Activated T-cell treated with anti-CD3 and anti-CD28 coated beads, Interleukin-2, amount 50 U/mL, for 24 hours (primary cell): ENCODE data around the gene AZI2.

Experiments used
- DNase-seq: peaks from one replicate; pipeline ENCODE4 v3.0.0-alpha.2; 2020
- H3K27ac Mint-ChIP-seq: 2 replicates; pipeline ENCODE4 v1.8.0; 2020; ENCODE audit warnings: mild to moderate bottlenecking, mixed read lengths
- H3K27me3 Mint-ChIP-seq: 2 replicates; pipeline ENCODE4 v1.8.0; 2020; ENCODE audit warnings: mixed read lengths
- H3K36me3 Mint-ChIP-seq: 2 replicates; pipeline ENCODE4 v1.8.0; 2020; ENCODE audit warnings: low read depth, mixed read lengths
- H3K4me1 Mint-ChIP-seq: 2 replicates; pipeline ENCODE4 v1.8.0; 2020; ENCODE audit warnings: low read depth, mixed read lengths
- H3K4me3 Mint-ChIP-seq: 2 replicates; pipeline ENCODE4 v1.8.0; 2020; ENCODE audit warnings: mild to moderate bottlenecking, moderate library complexity, mixed read lengths
- H3K9me3 Mint-ChIP-seq: 2 replicates; pipeline ENCODE4 v1.8.0; 2020; ENCODE audit warnings: mixed read lengths

Gene AZI2

DNA sequence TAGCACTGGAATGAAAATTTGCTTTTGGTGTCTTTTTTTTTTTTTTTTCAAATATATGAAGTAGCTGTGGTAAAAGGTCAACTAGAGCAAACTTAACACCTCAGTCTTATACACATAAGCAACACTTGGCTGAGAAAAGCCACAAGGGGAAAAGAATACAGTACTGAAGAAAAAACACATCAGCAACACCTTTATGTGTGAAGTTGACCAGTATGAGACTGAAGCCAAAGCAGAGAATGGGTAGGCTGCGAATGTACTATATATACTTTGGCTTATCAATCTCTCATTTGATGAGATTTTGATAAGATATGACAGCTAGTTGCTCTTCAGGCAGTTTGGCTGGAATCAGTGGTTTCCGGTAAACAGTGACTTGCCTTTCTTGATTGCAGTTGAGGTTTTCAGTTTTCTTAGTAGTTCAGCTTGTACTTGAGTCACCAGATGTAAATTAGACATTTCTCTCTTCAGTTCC, 22.1 kb downstream of the AZI2 start:
- Mint-ChIP-seq H3K36me3 (peaks cover 70% of the 10 kb centered on the region), H3K4me1 (peaks cover 28% of the 10 kb centered on the region), H3K27me3 (no peaks in the 10 kb centered on the region), H3K27ac (peak overlapping the region; percentile 75), H3K4me3 (peak overlapping the region; percentile 18), H3K9me3 (no peaks in the 10 kb centered on the region)
- DNase-seq: no peak

DNA sequence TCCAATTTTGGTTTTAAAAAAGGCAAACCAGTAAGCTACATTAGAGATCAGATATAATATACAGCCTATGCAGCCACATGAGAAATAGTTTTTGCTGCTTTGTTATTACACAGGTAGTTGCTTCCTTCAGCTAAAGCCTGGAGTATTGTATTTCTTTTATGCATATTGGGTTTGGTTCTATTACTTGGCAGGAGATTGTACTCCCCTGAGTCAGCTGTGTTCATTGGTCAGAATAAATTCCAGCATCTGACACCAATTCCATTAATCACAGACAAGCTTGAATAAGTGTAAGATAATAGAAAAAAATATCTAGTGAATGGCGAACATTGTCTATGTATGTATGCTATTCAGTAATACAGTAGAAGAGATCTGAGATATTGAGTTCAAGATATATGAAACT, 26.2 kb downstream of the AZI2 start:
- peaks cover 76% of the 10 kb centered on the region for H3K36me3 Mint-ChIP-seq
- H3K4me1 Mint-ChIP-seq: peaks cover 28% of the 10 kb centered on the region
- H3K9me3 Mint-ChIP-seq: no peaks in the 10 kb centered on the region
- H3K4me3 Mint-ChIP-seq: no peak overlapping the region
- no peak for DNase-seq
- no peaks in the 10 kb centered on the region for H3K27me3 Mint-ChIP-seq
- no peak overlapping the region for H3K27ac Mint-ChIP-seq

DNA sequence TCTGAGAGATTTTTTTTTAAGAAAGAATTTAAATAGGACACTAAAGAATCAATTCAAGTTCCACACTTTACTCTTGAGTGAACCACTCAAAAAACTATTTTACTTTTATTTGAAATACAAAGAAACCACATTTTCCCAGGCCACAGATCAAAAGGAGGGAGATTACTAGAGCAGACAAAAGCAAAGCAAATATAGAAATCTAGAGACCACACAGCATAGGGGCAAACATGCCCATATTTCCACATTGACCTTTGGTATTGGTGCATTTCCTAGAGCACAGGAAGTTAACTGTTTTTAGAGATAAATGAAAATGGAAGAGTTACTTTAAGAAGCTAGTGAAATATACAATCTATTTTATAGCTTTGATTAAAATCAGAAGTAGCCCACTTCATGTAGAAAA, 27.6 kb downstream of the AZI2 start:
- H3K27me3 Mint-ChIP-seq: no peaks in the 10 kb centered on the region
- no peaks in the 10 kb centered on the region for H3K9me3 Mint-ChIP-seq
- H3K36me3 Mint-ChIP-seq: peaks cover 72% of the 10 kb centered on the region
- peaks cover 15% of the 10 kb centered on the region for H3K4me1 Mint-ChIP-seq
- no peak overlapping the region for H3K27ac Mint-ChIP-seq
- DNase-seq: no peak
- H3K4me3 Mint-ChIP-seq: no peak overlapping the region

DNA sequence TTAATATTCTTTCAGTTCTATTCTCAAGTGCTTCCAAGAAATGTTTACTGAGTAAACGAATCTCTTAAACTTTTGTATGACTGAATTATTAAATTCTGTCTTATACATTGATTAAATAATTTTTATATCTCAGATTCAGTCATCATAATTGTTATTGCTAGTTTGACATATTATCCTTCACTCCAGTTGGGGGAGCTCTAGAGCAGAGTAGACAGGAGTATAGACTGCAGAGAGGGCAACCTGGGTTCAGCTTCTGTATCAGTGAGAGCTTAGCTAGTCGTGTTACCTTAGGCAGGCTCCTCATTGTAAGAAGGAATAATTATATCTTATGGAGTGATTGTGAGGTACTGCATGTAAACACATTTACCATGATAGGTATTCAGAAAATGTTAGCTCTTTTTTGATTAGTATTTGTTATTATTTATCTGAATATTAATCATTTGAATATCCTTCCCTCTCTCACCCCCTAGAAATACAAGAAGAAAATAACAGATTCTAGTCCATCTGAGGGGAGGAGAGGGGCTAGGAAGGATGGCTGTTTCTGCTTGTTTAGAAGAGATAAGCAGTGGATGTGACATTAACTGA, 31.1 kb downstream of the AZI2 start:
- no peak overlapping the region for H3K4me3 Mint-ChIP-seq
- peaks cover 40% of the 10 kb centered on the region for H3K36me3 Mint-ChIP-seq
- no peak overlapping the region for H3K27ac Mint-ChIP-seq
- H3K4me1 Mint-ChIP-seq: peaks cover 8% of the 10 kb centered on the region
- H3K27me3 Mint-ChIP-seq: no peaks in the 10 kb centered on the region
- no peaks in the 10 kb centered on the region for H3K9me3 Mint-ChIP-seq
- DNase-seq: no peak

DNA sequence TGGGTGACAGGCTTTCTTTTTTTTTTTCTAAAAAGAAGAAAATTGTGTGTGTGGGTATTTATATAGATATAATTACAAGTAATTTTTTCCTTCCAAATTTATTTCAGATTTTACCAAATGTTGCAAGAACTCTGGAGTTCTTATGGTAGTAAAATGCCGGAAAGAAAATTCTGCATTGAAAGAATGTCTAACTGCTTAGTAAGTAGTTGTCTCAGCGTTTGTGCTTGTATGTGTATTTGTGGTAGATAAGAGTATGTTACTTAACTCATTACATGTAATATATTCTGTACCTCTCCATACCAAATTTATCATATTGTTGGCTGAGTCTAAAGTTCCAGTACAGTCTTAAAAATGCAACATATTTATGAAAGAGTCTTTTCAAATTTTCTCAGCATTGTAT, 32.4 kb downstream of the AZI2 start:
- Mint-ChIP-seq H3K27ac (no peak overlapping the region), H3K4me1 (peaks cover 5% of the 10 kb centered on the region), H3K27me3 (no peaks in the 10 kb centered on the region)

DNA sequence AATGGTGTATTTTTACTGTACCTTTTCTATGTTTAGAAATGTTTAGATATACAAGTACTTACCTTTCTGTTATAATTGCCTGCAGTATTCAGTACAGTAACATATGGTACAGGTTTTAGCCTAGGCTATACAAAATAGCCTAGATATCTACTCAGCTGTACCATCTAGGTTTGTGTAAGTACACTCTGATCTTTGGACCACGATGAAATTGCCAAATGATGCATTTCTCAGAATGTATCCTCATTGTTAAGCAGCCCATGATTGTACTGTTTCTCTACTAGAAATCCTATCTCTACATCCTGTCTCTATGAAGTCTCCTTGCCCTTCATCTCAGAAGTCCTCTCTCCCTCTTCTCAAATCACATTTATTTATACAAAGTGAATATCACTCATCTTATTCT, 32.9 kb downstream of the AZI2 start:
- no peak overlapping the region for H3K27ac Mint-ChIP-seq
- no peaks in the 10 kb centered on the region for H3K27me3 Mint-ChIP-seq
- peaks cover under 1% of the 10 kb centered on the region for H3K4me1 Mint-ChIP-seq
- peaks cover 22% of the 10 kb centered on the region for H3K36me3 Mint-ChIP-seq
- no peaks in the 10 kb centered on the region for H3K9me3 Mint-ChIP-seq
- DNase-seq: no peak
- no peak overlapping the region for H3K4me3 Mint-ChIP-seq

More for the DNA sequence above, 32.4 kb downstream of the AZI2 start:
- Mint-ChIP-seq H3K9me3 (no peaks in the 10 kb centered on the region), H3K4me3 (no peak overlapping the region), H3K36me3 (peaks cover 27% of the 10 kb centered on the region)
- no peak for DNase-seq

DNA sequence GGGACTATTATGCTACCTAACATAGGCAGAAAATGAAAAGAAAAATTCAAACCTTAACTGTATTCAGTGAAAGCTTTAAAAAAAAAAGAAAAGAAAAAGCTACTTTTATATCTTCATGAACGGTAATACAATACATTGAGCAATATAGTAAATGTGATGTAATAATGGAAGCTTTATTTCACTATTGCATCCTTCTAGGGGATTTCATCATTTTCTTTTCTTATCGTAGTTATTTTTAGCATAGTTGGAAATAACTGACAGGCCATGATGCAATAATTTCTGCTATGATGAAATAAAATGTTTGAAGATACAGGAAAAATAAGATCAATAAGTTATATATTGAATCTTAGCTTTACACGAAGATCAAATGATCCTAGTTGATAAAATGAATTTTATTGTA, 40.4 kb downstream of the AZI2 start:
- no peak overlapping the region for H3K27ac Mint-ChIP-seq
- no peak overlapping the region for H3K4me3 Mint-ChIP-seq
- DNase-seq: no peak

DNA sequence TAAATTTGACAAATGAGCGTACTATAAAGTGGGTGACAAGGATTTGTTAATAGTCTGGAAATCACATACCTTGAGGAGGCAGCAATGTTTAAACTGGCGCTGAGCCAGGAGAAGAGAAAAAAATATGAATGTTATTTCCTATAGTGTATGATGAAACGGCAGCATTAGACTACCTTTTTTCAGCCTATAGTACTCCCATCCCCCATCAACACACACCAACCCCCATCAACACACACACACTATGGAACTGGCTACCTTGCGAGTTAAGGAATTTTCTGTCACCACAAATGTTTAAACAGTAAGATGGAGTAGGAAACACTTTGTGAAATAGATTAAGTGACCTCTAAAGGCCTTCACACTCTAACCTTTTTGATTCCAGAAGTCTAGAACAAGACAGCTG, 46.9 kb downstream of the AZI2 start:
- H3K27ac Mint-ChIP-seq: no peak overlapping the region
- H3K27me3 Mint-ChIP-seq: no peaks in the 10 kb centered on the region
- DNase-seq: no peak
- peaks cover 2% of the 10 kb centered on the region for H3K4me1 Mint-ChIP-seq
- H3K9me3 Mint-ChIP-seq: no peaks in the 10 kb centered on the region
- H3K36me3 Mint-ChIP-seq: peaks cover 24% of the 10 kb centered on the region
- H3K4me3 Mint-ChIP-seq: no peak overlapping the region

More for the DNA sequence above, 40.4 kb downstream of the AZI2 start:
- Mint-ChIP-seq H3K27me3 (no peaks in the 10 kb centered on the region), H3K4me1 (peaks cover 13% of the 10 kb centered on the region), H3K36me3 (peaks cover 12% of the 10 kb centered on the region), H3K9me3 (no peaks in the 10 kb centered on the region)

DNA sequence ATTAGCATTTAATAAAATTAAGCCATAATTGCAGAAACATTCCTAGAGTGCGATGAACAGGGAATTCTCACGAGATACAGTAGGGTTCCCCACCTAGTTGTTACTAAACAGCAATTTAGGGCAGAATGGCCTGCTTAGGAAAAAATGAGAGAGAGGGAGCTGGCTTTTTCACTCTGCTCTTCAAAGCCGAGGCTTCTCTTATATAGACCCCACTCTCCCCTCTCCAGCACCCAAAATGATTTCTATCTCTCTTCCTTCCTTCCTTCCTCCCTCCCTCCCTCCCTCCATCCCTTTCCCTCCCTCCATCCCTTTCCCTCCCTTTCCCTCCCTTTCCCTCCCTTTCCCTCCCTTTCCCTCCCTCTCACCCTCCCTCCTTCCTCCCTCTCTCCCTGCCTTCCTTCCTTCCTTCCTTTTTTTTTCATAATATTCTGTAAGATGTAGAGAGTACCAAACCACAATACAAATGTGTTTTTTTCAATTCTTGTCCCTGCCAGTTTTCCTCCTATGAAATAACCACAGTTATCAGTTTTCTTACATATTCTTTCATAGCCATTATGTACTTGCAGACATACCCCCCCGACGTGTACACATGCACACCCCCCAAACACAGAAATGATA, 48.2 kb downstream of the AZI2 start:
- no peaks in the 10 kb centered on the region for H3K9me3 Mint-ChIP-seq
- no peak for DNase-seq
- no peak overlapping the region for H3K27ac Mint-ChIP-seq
- H3K4me1 Mint-ChIP-seq: peaks cover 7% of the 10 kb centered on the region
- H3K27me3 Mint-ChIP-seq: no peaks in the 10 kb centered on the region
- no peak overlapping the region for H3K4me3 Mint-ChIP-seq
- H3K36me3 Mint-ChIP-seq: peaks cover 23% of the 10 kb centered on the region

DNA sequence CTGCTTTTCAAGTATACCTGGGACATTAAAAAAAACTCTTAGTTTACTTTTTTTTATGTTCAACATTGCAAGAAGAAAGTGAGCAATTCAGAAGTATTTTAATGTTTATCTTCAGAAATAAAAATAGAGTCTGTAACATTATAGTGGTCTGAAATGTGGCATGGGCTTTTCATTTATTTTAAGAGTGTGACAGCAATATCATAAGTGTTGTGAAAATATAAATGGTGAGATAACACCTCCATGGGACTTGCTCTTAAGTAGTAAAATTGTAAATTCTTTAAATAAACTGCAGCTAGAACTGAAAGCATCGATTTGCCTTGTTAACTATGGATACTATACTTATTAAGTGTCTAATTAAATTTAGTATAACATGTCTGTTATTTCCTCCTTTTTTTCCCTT, 48.9 kb downstream of the AZI2 start:
- H3K4me3 Mint-ChIP-seq: no peak overlapping the region
- H3K4me1 Mint-ChIP-seq: peaks cover 14% of the 10 kb centered on the region
- H3K27ac Mint-ChIP-seq: no peak overlapping the region
- no peaks in the 10 kb centered on the region for H3K9me3 Mint-ChIP-seq
- no peaks in the 10 kb centered on the region for H3K27me3 Mint-ChIP-seq
- DNase-seq: no peak
- peaks cover 17% of the 10 kb centered on the region for H3K36me3 Mint-ChIP-seq

DNA sequence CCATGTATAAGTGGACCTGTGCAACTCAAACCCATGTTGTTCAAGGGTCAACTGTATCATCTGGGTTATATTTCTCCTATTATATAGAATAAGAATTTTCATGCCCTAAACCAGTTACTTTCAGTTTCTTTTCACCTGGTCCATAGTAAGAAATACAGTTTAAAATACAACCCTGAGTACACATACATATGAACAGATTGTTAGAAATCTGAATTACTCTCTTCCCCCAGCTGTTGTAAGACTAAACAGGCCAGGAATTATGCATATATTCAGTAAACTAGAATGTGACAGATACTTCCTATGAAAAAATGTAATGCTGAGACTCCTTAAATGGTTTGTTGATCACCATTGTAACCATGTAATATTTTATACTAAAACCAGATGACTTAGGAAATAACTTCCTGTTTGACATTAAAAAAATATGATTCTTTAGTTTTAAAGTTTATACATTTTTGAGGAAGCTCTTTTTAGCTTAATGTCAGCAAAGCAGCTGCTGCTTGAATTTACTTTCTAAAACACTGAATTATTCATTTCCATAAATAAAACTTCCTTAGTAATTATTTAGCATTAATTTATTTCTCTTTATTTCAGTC, 52.6 kb downstream of the AZI2 start:
- H3K4me1 Mint-ChIP-seq: peaks cover 22% of the 10 kb centered on the region
- no peaks in the 10 kb centered on the region for H3K9me3 Mint-ChIP-seq
- H3K27ac Mint-ChIP-seq: no peak overlapping the region
- DNase-seq: no peak
- peaks cover 25% of the 10 kb centered on the region for H3K36me3 Mint-ChIP-seq
- no peaks in the 10 kb centered on the region for H3K27me3 Mint-ChIP-seq
- no peak overlapping the region for H3K4me3 Mint-ChIP-seq

DNA sequence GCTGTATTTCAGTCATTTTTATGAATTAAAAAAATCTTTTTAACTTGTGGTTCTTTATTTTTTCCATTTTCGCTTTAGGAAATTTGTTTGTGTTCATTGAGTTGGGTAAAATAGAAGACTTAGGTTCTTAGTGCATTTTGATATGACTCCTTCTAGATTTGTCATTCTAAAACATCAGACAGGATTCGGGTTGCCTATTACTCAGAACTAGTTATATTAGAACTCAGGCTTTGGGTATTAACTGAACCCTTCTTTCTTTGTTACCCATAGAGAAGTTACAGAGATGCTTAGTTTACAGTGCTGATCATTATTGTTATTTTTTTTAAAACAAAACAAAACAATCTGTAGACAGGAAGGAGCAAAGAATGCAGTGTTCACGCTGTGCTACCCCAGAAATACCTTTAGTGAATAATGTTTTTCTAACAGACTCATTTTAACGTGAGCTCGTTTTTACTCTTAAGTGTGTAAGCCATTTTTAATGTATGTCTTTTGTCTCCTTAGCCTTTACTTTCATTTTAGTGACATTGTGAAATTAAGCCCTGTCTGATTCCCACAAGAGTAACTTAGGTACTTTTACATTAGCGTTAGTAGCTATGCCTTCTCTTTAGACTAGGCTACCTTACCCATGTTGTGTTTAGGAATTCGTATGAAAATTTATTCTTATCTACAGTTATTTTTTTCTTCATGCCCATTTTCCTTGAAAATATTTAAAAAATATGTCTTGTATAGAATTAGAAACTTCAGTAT, 53.8 kb downstream of the AZI2 start:
- no peak for DNase-seq
- Mint-ChIP-seq H3K27ac (no peak overlapping the region), H3K36me3 (peaks cover 37% of the 10 kb centered on the region), H3K4me1 (peaks cover 28% of the 10 kb centered on the region), H3K4me3 (peak overlapping the region; percentile 29), H3K27me3 (no peaks in the 10 kb centered on the region), H3K9me3 (no peaks in the 10 kb centered on the region)

DNA sequence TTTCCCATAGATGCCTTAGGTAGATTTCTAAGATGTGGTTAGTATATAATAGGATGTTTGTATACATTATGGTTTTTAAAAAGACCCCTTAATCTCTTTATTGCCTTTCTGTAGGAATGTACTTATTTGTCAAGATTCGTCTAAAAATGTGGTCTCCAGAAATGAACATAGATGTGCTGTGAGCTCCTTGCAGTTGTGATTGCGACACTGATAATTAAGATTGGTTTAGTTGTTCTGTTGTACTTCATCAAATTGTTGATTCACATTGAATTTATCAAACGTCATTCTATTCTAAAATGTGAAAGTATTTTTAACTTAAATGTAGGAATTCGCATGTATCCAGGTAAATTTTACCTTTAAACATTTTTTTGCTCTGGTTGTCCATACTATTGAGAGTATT, 56.0 kb downstream of the AZI2 start:
- Mint-ChIP-seq H3K36me3 (peaks cover 32% of the 10 kb centered on the region), H3K27ac (no peak overlapping the region), H3K4me1 (peaks cover 32% of the 10 kb centered on the region), H3K4me3 (no peak overlapping the region), H3K9me3 (no peaks in the 10 kb centered on the region), H3K27me3 (no peaks in the 10 kb centered on the region)
- no peak for DNase-seq

DNA sequence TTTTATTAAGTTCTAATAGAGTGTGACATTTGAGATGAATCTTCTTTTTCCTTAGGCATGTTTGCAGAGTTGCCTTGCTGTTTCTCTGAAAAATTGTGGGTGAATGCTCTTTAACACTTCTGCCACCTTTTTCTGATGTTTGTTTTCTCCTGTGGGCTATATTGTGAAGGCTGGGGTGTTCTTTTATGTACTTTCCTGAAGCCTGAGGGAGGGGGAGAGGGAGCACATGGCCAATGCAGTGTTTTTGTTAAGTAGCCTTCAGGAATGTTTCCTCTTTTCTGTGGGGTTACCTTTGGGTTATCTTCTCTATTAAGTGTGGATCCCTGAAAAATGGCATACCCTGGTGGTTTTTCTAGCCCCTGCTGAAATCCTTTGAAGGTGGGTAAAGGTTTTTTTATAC, 57.0 kb downstream of the AZI2 start:
- peaks cover 37% of the 10 kb centered on the region for H3K4me1 Mint-ChIP-seq
- no peaks in the 10 kb centered on the region for H3K9me3 Mint-ChIP-seq
- H3K4me3 Mint-ChIP-seq: no peak overlapping the region
- peaks cover 26% of the 10 kb centered on the region for H3K36me3 Mint-ChIP-seq
- H3K27me3 Mint-ChIP-seq: no peaks in the 10 kb centered on the region
- peak overlapping the region; percentile 26 for H3K27ac Mint-ChIP-seq
- DNase-seq: no peak

DNA sequence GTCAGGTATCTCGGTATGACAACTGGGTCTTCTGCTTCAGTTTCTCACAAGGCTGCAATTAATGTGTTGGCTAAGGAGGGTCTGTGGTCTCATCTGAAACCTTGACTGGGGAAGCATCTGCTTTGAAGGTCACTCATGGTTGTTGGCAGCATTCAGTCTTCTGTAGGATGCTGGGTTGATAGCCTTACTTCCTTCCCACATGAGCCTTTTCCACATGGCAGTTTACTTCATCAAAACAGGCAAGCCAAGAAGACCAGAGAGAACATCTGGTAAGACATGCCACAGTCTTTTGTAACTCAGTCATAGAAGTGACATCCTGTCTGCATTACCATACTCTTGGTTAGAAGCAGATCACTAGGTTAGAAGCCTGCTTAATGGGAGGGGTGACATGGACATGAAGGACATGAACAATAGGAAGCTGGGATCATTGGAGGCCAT, 57.7 kb downstream of the AZI2 start:
- H3K27ac Mint-ChIP-seq: no peak overlapping the region
- H3K36me3 Mint-ChIP-seq: peaks cover 26% of the 10 kb centered on the region
- DNase-seq: no peak
- no peaks in the 10 kb centered on the region for H3K27me3 Mint-ChIP-seq
- no peak overlapping the region for H3K4me3 Mint-ChIP-seq
- no peaks in the 10 kb centered on the region for H3K9me3 Mint-ChIP-seq
- H3K4me1 Mint-ChIP-seq: peaks cover 37% of the 10 kb centered on the region
